ENCODE data around the gene SAP30L.

DNA sequence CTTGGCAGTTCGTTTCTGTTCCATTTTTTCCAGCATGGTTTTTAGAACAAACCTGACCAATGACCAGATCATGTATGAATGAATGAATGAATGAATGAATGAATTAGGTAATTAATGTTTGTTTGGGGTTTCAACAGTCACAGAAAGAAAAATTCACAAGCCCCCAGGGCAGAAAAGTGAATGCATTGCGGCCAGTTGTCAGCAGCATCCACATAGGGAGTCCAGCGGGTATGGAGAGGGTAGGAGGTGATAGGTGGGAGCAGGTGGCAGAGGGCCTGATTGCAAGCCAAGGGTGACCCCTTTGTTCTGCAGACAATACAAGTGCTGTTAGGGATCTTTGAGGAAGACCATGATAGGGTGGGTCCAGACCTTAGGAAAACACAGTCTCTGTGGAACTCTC, 49.7 kb upstream of the SAP30L start:
- TF ChIP-seq, protein P1, sequence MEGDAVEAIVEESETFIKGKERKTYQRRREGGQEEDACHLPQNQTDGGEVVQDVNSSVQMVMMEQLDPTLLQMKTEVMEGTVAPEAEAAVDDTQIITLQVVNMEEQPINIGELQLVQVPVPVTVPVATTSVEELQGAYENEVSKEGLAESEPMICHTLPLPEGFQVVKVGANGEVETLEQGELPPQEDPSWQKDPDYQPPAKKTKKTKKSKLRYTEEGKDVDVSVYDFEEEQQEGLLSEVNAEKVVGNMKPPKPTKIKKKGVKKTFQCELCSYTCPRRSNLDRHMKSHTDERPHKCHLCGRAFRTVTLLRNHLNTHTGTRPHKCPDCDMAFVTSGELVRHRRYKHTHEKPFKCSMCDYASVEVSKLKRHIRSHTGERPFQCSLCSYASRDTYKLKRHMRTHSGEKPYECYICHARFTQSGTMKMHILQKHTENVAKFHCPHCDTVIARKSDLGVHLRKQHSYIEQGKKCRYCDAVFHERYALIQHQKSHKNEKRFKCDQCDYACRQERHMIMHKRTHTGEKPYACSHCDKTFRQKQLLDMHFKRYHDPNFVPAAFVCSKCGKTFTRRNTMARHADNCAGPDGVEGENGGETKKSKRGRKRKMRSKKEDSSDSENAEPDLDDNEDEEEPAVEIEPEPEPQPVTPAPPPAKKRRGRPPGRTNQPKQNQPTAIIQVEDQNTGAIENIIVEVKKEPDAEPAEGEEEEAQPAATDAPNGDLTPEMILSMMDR (IDR thresholded peaks at IDR 0.05; ENCODE audit: low read length) = no peak
- TF ChIP-seq EZH2phosphoT487 (IDR thresholded peaks at IDR 0.05; ENCODE audit: low read length) = no peak
- no peak for TF ChIP-seq EZH2 (optimal IDR thresholded peaks at IDR 0.05; ENCODE audit: low read depth, low read length)
